Measurements from ENCODE around the gene PAMR1. TPM values are rescaled to one million over a fixed set of nuclear protein-coding genes. Genes with fewer than 3 reads are reported as not detected.

PAMR1 gene
- total and polyA plus RNA-seq, 2 of the 8 experiments (the other 6 are each of a cell fraction or from before 2014, with no cell fraction given), result 3.0 to 6.9 TPM

- no peak for TF ChIP-seq SIN3A (conservative IDR thresholded peaks at IDR 0.05 in 1 of 2, IDR thresholded peaks at IDR 0.05 in 1 of 2; ENCODE audit: low read depth in 1 of 2, low read length in 2 of 2)
- no peak for TF ChIP-seq ZNF274 (IDR thresholded peaks at IDR 0.05; ENCODE audit: borderline replicate concordance, extremely low read depth, low read length)
- TF ChIP-seq EGR1 (IDR thresholded peaks at IDR 0.05; ENCODE audit: borderline replicate concordance, low read depth, low read length), result no peak
- TF ChIP-seq RXRA (IDR thresholded peaks at IDR 0.05; ENCODE audit: insufficient read depth, low read depth, low read length), result no peak
- no peak for TF ChIP-seq SIX5 (IDR thresholded peaks at IDR 0.05; ENCODE audit: low read depth, low read length)
- TF ChIP-seq BACH1 (IDR thresholded peaks at IDR 0.05; ENCODE audit: low read length), result no peak
- TF ChIP-seq MAFK (IDR thresholded peaks at IDR 0.05; ENCODE audit: low read depth, low read length), result no peak
- no peak for TF ChIP-seq CREB1 (IDR thresholded peaks at IDR 0.05)
- no peak for TF ChIP-seq EP300 (IDR thresholded peaks at IDR 0.05; ENCODE audit: borderline replicate concordance in 1 of 2, low read depth in 2 of 2, low read length in 2 of 2)
These were observed 25.1 kb upstream of the PAMR1 start (continued) for GRCh38 chr11:35550374-35551036.

All from H1 (cell line).